Measurements from ENCODE around the gene SCAI.

- TF ChIP-seq CTCF (IDR thresholded peaks at IDR 0.05) (no peak), SIN3A (IDR thresholded peaks at IDR 0.05; ENCODE audit: borderline replicate concordance, insufficient read depth, low read depth, low read length) (no peak), POLR2AphosphoS5 (IDR thresholded peaks at IDR 0.05; ENCODE audit: low read depth, low read length) (no peak), TCF7L2 (IDR thresholded peaks at IDR 0.05; ENCODE audit: low read depth, low read length) (no peak), REST (IDR thresholded peaks at IDR 0.05; ENCODE audit: insufficient read depth in 1 of 2, low read depth in 2 of 2, low read length in 1 of 2) (no peak)
Observed at GRCh38 chr9:124906966-124907365, 236.4 kb downstream of the SCAI start.

Data from Panc1 (cell line).